Keratinocyte (primary cell): ENCODE measurements around the gene IBSP. TPM values are rescaled to one million over a fixed set of nuclear protein-coding genes. Genes with fewer than 3 reads are reported as not detected.

Source experiments
- DNase-seq: peaks from one replicate; pipeline ENCODE4 v3.0.0-alpha.2; 2011; ENCODE audit warnings: low read depth, missing footprints, low spot score
- FAIRE-seq: peaks from 2 replicates; lab custom pipeline; 2011; peaks lifted over from hg19 to GRCh38; lab: Jason Lieb, UNC
- H2AFZ ChIP-seq: 2 replicates; pipeline ENCODE4 v1.6.0; 2012; ENCODE audit warnings: low read length, control low read depth, inconsistent platforms; ENCODE audit not compliant: control insufficient read depth
- H3K27ac ChIP-seq: 2 replicates; pipeline ENCODE4 v1.5.1; 2011; ENCODE audit warnings: low read length; ENCODE audit not compliant: control insufficient read depth, insufficient read depth
- H3K27me3 ChIP-seq: 3 replicates; pipeline ENCODE4 v1.6.0; 2011; ENCODE audit warnings: low read length; ENCODE audit not compliant: control insufficient read depth, insufficient read depth; ENCODE audit errors: extremely low read depth
- H3K36me3 ChIP-seq, 2 experiments: 2 replicates in 1 of 2; 3 replicates in 1 of 2; pipeline ENCODE4 v1.5.1; 2011; ENCODE audit warnings: low read length in 2 of 2, mild to moderate bottlenecking in 1 of 2; ENCODE audit not compliant: control insufficient read depth in 2 of 2, insufficient read depth in 2 of 2; ENCODE audit errors: extremely low read depth in 1 of 2
- H3K4me1 ChIP-seq: 3 replicates; pipeline ENCODE4 v1.5.1; 2011; ENCODE audit warnings: low read length; ENCODE audit not compliant: control insufficient read depth, insufficient read depth; ENCODE audit errors: extremely low read depth
- H3K4me2 ChIP-seq: 3 replicates; pipeline ENCODE4 v1.6.0; 2011; ENCODE audit warnings: low read depth, low read length; ENCODE audit not compliant: control insufficient read depth, insufficient read depth; ENCODE audit errors: extremely low read depth
- H3K4me3 ChIP-seq, 3 experiments: fragments of 200-600 bp in 1 of 3; sonication (generic) in 1 of 3; 2 replicates in 2 of 3; 3 replicates in 1 of 3; pipeline ENCODE4 v1.5.1; 2011 to 2016; ENCODE audit warnings: low read length in 3 of 3, mild to moderate bottlenecking in 3 of 3, control low read depth in 2 of 3, inconsistent platforms in 1 of 3, low read depth in 1 of 3, mixed read lengths in 1 of 3, mixed run types in 1 of 3, moderate library complexity in 1 of 3; ENCODE audit not compliant: control insufficient read depth in 2 of 3, insufficient read depth in 2 of 3; ENCODE audit errors: extremely low read depth in 1 of 3
- H3K79me2 ChIP-seq: 2 replicates; pipeline ENCODE4 v1.6.0; 2012; ENCODE audit warnings: low read length; ENCODE audit not compliant: control insufficient read depth, insufficient read depth
- H3K9ac ChIP-seq: 3 replicates; pipeline ENCODE4 v1.6.0; 2011; ENCODE audit warnings: low read length; ENCODE audit not compliant: control insufficient read depth, insufficient read depth; ENCODE audit errors: extremely low read depth
- H3K9me1 ChIP-seq: 3 replicates; pipeline ENCODE4 v1.6.0; 2011; ENCODE audit warnings: low read length; ENCODE audit not compliant: control insufficient read depth, insufficient read depth; ENCODE audit errors: extremely low read depth
- H3K9me3 ChIP-seq: 2 replicates; pipeline ENCODE4 v1.5.1; 2012; ENCODE audit warnings: low read depth, low read length; ENCODE audit not compliant: control insufficient read depth
- H4K20me1 ChIP-seq: 3 replicates; pipeline ENCODE4 v1.6.0; 2011; ENCODE audit warnings: low read length; ENCODE audit not compliant: control insufficient read depth, insufficient read depth; ENCODE audit errors: extremely low read depth
- CTCF ChIP-seq, 3 experiments: IDR thresholded peaks in 1 of 3; conservative IDR thresholded peaks in 1 of 3; optimal IDR thresholded peaks in 1 of 3; 2 replicates in 2 of 3; 3 replicates in 1 of 3; pipeline versions ENCODE3 to v1.5.1; 2011; ENCODE audit warnings: low read length in 3 of 3, mild to moderate bottlenecking in 3 of 3, moderate library complexity in 2 of 3, control low read depth in 1 of 3, inconsistent platforms in 1 of 3; ENCODE audit not compliant: insufficient read depth in 2 of 3; ENCODE audit errors: extremely low read depth in 1 of 3
- EZH2 ChIP-seq: IDR thresholded peaks from one replicate; pipeline ENCODE4 v1.6.1; 2012; ENCODE audit warnings: inconsistent platforms, mild to moderate bottlenecking, low read length, moderate library complexity
- dilution Hi-C: fragments of 300-500 bp; cut with MboI; formaldehyde crosslinking; loops from one replicate; pipeline ENCODE4 v1.7.0; 2020; ENCODE audit warnings: low sequenced_read_pairs; ENCODE audit not compliant: extremely low pct_ligation_motif_present
- polyA plus RNA-seq, 5 experiments: library from polyadenylated mRNA; depleted of rRNA in 3 of 5; stranded (reverse) in 3 of 5; stranded (forward) in 1 of 5; unstranded in 1 of 5; fragments of >200 nt; gene quantifications; 1 replicate in 1 of 5; 2 replicates in 3 of 5; 3 replicates in 1 of 5; pipeline versions ENCODE4 v1.2.1 to v1.2.3, GENCODE V29; 2011 to 2012; ENCODE audit warnings: missing spikeins in 2 of 5, low read depth in 1 of 5, low replicate concordance in 1 of 5

The IBSP gene
- polyA plus RNA-seq, 1 donor (not counting 4 experiments of a cell fraction or from before 2014, with no cell fraction given): not detected

- H2AFZ ChIP-seq: no peak overlapping the region
- H3K9ac ChIP-seq: no peak overlapping the region
- no peaks in the 10 kb centered on the region for H3K27me3 ChIP-seq
- dilution Hi-C loops: loop anchor here (25.0 kb wide), 2 partner anchors 108 to 358 kb away; no protein-coding TSS in a partner anchor
- no peak for DNase-seq
- H3K9me1 ChIP-seq: no peaks in the 10 kb centered on the region
- H3K79me2 ChIP-seq: no peaks in the 10 kb centered on the region
- H3K4me3 ChIP-seq: no peak overlapping the region
- no peaks in the 10 kb centered on the region for H3K9me3 ChIP-seq
- H3K36me3 ChIP-seq: no peaks in the 10 kb centered on the region
- H3K4me1 ChIP-seq: peaks cover 1% of the 10 kb centered on the region
- no peak overlapping the region for H3K4me2 ChIP-seq
- FAIRE-seq: no peak
- TF ChIP-seq EZH2 (no peak), CTCF (optimal IDR thresholded peaks at IDR 0.05 in 1 of 3, IDR thresholded peaks at IDR 0.05 in 1 of 3, conservative IDR thresholded peaks at IDR 0.05 in 1 of 3; ENCODE audit: extremely low read depth in 1 of 3, insufficient read depth in 2 of 3, low read length in 3 of 3) (no peak)
- no peak overlapping the region for H3K27ac ChIP-seq
- H4K20me1 ChIP-seq: no peaks in the 10 kb centered on the region
These were observed 54.5 kb downstream of the IBSP start for GRCh38 chr4:87853891-87854290.

- no peak for DNase-seq
- H3K4me3 ChIP-seq: no peak overlapping the region
- H3K79me2 ChIP-seq: no peaks in the 10 kb centered on the region
- no peaks in the 10 kb centered on the region for H4K20me1 ChIP-seq
- no peak for FAIRE-seq
- H2AFZ ChIP-seq: no peak overlapping the region
- H3K36me3 ChIP-seq: no peaks in the 10 kb centered on the region
- TF ChIP-seq CTCF (optimal IDR thresholded peaks at IDR 0.05 in 1 of 3, IDR thresholded peaks at IDR 0.05 in 1 of 3, conservative IDR thresholded peaks at IDR 0.05 in 1 of 3; ENCODE audit: extremely low read depth in 1 of 3, insufficient read depth in 2 of 3, low read length in 3 of 3): no peak
- TF ChIP-seq EZH2: no peak
- no peak overlapping the region for H3K4me2 ChIP-seq
- H3K27me3 ChIP-seq: no peaks in the 10 kb centered on the region
- H3K9me1 ChIP-seq: no peaks in the 10 kb centered on the region
- no peaks in the 10 kb centered on the region for H3K4me1 ChIP-seq
- dilution Hi-C loops: loop anchor here (25.0 kb wide), 2 partner anchors 107 to 357 kb away; no protein-coding TSS in a partner anchor
- no peak overlapping the region for H3K27ac ChIP-seq
- H3K9ac ChIP-seq: no peak overlapping the region
- no peaks in the 10 kb centered on the region for H3K9me3 ChIP-seq
These were observed 56.2 kb downstream of the IBSP start for GRCh38 chr4:87855559-87855958.
